Transverse colon (tissue), 4 donors: ENCODE measurements around the gene TANGO6. TPM values are rescaled to one million over a fixed set of nuclear protein-coding genes. Genes with fewer than 3 reads are reported as not detected.
A peak's percentile ranks its signal among the peaks of the same experiment; 100 is the strongest.

Source experiments
- DNase-seq: peaks from one replicate; pipeline ENCODE4 v3.0.0-alpha.2; 2019
- H3K27ac ChIP-seq, 4 donors: fragments of 200-600 bp; sonication (generic); 2 replicates each; pipeline ENCODE4 v1.5.1; 2016 to 2018; ENCODE audit warnings: inconsistent platforms in 4 of 4
- H3K27me3 ChIP-seq: fragments of 200-600 bp; sonication (generic); 2 replicates; pipeline ENCODE4 v1.5.1; 2017; ENCODE audit warnings: inconsistent platforms
- H3K36me3 ChIP-seq, 4 donors: fragments of 200-600 bp; sonication (generic); 2 replicates each; pipeline ENCODE4 v1.5.1; 2017 to 2019; ENCODE audit warnings: inconsistent platforms in 4 of 4
- H3K4me1 ChIP-seq, 4 donors: fragments of 200-600 bp; sonication (generic); 2 replicates each; pipeline ENCODE4 v1.5.1; 2017 to 2020; ENCODE audit warnings: inconsistent platforms in 4 of 4
- H3K4me3 ChIP-seq, 4 donors: fragments of 200-600 bp; sonication (generic); 1 replicate in 1 of 4; 2 replicates in 3 of 4; pipeline versions ENCODE4 v1.5.1 to v1.6.1; 2017 to 2019; ENCODE audit warnings: inconsistent platforms in 4 of 4
- H3K9me3 ChIP-seq, 2 donors: fragments of 200-600 bp; sonication (generic); 2 replicates each; pipeline ENCODE4 v1.5.1; 2017 to 2019; ENCODE audit warnings: inconsistent platforms in 2 of 2
- EP300 ChIP-seq: sonication (generic); formaldehyde crosslinking; IDR thresholded peaks from one replicate; pipeline ENCODE4 v1.6.1; 2017; ENCODE audit warnings: antibody characterized with exemption, low read depth
- POLR2A ChIP-seq: fragments of 450-650 bp; IDR thresholded peaks from one replicate; pipeline ENCODE4 v1.6.1; 2016; ENCODE audit warnings: antibody characterized with exemption, mild to moderate bottlenecking, moderate library complexity
- POLR2AphosphoS5 ChIP-seq, 3 donors: sonication (generic); formaldehyde crosslinking; IDR thresholded peaks; one replicate each; pipeline ENCODE4 v1.6.1; 2016; ENCODE audit warnings: antibody characterized with exemption in 3 of 3
- WGBS, 2 donors: methylation state at CpG; one replicate each; pipeline ENCODE4 v1.1.5; 2018; ENCODE audit warnings: low coverage in 1 of 2; 5-methylcytosine and 5-hydroxymethylcytosine counted together
- in situ Hi-C, 4 donors: fragments of 200-750 bp; cut with MboI; loops; one replicate each; pipeline versions ENCODE4 v1.15.0 to v1.15.1; 2017; ENCODE audit warnings: low sequenced_read_pairs in 3 of 4, low pct_ligation_motif_present in 1 of 4, low pct_unique_long_range_greater_than_20kb in 1 of 4
- intact Hi-C: fragments of 100-400 bp; cut with DNase I; formaldehyde crosslinking; loops from one replicate; pipeline ENCODE4 v1.15.1; 2023; ENCODE audit warnings: low total_unique reads
- total RNA-seq, 4 donors: library from RNA; depleted of rRNA; stranded (reverse); fragments of >200 nt; gene quantifications; one replicate each; pipeline ENCODE4 v1.1.0, GENCODE V29; 2016
- TF ChIP-seq, protein P1 (sequence below), 5 experiments: fragments of 200-600 bp in 3 of 5; fragments of 450-650 bp in 2 of 5; sonication (generic) in 3 of 5; IDR thresholded peaks; 1 replicate in 2 of 5; 2 replicates in 3 of 5; pipeline ENCODE4 v1.5.1; 2016 to 2017; ENCODE audit warnings: antibody characterized with exemption in 5 of 5, inconsistent platforms in 3 of 5, mild to moderate bottlenecking in 2 of 5, moderate library complexity in 1 of 5

Gene TANGO6
- total RNA-seq, 4 donors from 2014 or later: 10.6 to 55.4 (median 22.8) TPM

DNA sequence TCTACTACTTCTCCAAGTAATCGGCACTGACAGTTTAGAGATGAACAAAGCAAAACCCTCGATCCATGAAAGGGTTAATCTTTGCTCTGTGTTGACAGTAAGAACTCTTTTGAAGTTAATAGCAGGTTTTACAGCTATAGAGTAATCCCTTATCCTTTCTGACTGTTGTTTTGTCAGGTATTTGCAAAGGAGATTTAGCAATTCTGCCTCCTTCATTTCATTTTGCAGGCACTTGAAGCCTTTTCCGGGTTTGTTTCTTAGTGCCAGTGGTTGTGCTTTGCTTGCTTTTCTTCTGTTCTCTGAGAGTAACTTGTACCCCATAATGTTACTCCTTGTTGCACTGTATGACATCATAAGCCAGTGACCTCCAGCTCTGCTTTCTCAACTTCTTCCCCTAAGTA lies 64.5 kb downstream of the TANGO6 start:
- Histone ChIP-seq H3K36me3 (no peaks in the 10 kb centered on the region), H3K4me1 (peaks cover 0 to 23% (median 12%) of the 10 kb centered on the region in 4 donors), H3K27ac (peak overlapping the region; percentile 36 to 66 (median 54)), H3K9me3 (no peaks in the 10 kb centered on the region), H3K27me3 (no peaks in the 10 kb centered on the region), H3K4me3 (no peak overlapping the region)
- TF ChIP-seq EP300 (no peak), POLR2AphosphoS5 (IDR thresholded peaks at IDR 0.05) (no peak), POLR2A (no peak)
- TF ChIP-seq, protein P1, sequence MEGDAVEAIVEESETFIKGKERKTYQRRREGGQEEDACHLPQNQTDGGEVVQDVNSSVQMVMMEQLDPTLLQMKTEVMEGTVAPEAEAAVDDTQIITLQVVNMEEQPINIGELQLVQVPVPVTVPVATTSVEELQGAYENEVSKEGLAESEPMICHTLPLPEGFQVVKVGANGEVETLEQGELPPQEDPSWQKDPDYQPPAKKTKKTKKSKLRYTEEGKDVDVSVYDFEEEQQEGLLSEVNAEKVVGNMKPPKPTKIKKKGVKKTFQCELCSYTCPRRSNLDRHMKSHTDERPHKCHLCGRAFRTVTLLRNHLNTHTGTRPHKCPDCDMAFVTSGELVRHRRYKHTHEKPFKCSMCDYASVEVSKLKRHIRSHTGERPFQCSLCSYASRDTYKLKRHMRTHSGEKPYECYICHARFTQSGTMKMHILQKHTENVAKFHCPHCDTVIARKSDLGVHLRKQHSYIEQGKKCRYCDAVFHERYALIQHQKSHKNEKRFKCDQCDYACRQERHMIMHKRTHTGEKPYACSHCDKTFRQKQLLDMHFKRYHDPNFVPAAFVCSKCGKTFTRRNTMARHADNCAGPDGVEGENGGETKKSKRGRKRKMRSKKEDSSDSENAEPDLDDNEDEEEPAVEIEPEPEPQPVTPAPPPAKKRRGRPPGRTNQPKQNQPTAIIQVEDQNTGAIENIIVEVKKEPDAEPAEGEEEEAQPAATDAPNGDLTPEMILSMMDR (IDR thresholded peaks at IDR 0.05): no peak
- WGBS, 2 donors: 50 to 58% methylated on average over 3 of the region's 3 CpGs
- DNase-seq: no peak
- in situ Hi-C loops (loop anchor here in 2 of 4 donors (10.0 to 25.0 kb wide), 2 partner anchors 205 to 217 kb away; partner anchors contain the start of gene HAS3 (in 1 of the 2)), intact Hi-C loops (no loop called here)

GRCh38 chr16:68909099-68909733 lies 65.9 kb downstream of the TANGO6 start:
- Histone ChIP-seq H3K4me1 (peaks cover 0 to 23% (median 12%) of the 10 kb centered on the region in 4 donors), H3K27me3 (no peaks in the 10 kb centered on the region), H3K9me3 (no peaks in the 10 kb centered on the region), H3K27ac (peak overlapping the region in 3 of 4 donors; percentile 1 to 66 (median 9)), H3K36me3 (no peaks in the 10 kb centered on the region), H3K4me3 (no peak overlapping the region)
- intact Hi-C loops (no loop called here), in situ Hi-C loops (loop anchor here in 2 of 4 donors (10.0 to 25.0 kb wide), 2 partner anchors 203 to 216 kb away; partner anchors contain the start of gene HAS3 (in 1 of the 2))
- WGBS, 2 donors: 63 to 71% methylated on average over 7 to 8 of the region's 8 CpGs
- DNase-seq: no peak
- TF ChIP-seq, protein P1 (IDR thresholded peaks at IDR 0.05): no peak
- no peak for TF ChIP-seq POLR2AphosphoS5 (IDR thresholded peaks at IDR 0.05)
- no peak for TF ChIP-seq POLR2A
- TF ChIP-seq EP300: no peak

GRCh38 chr16:68910051-68910450 lies 66.7 kb downstream of the TANGO6 start:
- peaks cover 0 to 23% (median 12%) of the 10 kb centered on the region in 4 donors for H3K4me1 ChIP-seq
- no peak for DNase-seq
- no peak for TF ChIP-seq POLR2A
- TF ChIP-seq EP300: no peak
- TF ChIP-seq, protein P1 (IDR thresholded peaks at IDR 0.05): no peak
- no peak for TF ChIP-seq POLR2AphosphoS5 (IDR thresholded peaks at IDR 0.05)
- H3K27ac ChIP-seq: no peak overlapping the region
- no peaks in the 10 kb centered on the region for H3K27me3 ChIP-seq
- H3K4me3 ChIP-seq: no peak overlapping the region
- H3K36me3 ChIP-seq: no peaks in the 10 kb centered on the region
- no peaks in the 10 kb centered on the region for H3K9me3 ChIP-seq
- WGBS, 2 donors: 73 to 80% methylated on average over 5 of the region's 5 CpGs
- in situ Hi-C loops (loop anchor here in 1 of 4 donors (25.0 kb wide), 1 partner anchor 202 kb away; the partner anchor contains the start of gene HAS3), intact Hi-C loops (no loop called here)

DNA sequence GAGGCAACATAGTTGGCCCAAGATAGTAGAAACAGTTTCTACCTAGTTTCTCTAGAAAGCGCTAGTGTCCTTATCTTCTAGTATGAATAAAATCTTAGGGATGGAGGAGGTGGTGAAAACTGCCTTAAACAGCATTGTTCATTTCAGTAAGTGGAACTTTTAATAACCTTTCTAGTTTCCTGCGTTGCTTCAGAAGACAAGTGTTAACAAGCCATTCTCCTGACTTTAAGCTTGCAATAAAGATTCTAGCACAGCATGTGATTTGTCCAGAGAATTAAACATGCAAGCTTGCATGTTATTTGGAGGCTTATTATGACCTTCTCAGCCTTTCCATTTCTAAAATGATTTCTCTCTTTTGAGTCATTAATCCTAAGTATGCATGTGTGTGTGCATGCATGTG lies 72.3 kb downstream of the TANGO6 start:
- WGBS, 2 donors: 45 to 92% methylated on average over 1 to 2 of the region's 2 CpGs
- intact Hi-C loops: no loop called here
- no peak overlapping the region for H3K4me3 ChIP-seq
- H3K9me3 ChIP-seq: no peaks in the 10 kb centered on the region
- in situ Hi-C loops: loop anchor here in 1 of 4 donors (25.0 kb wide), 1 partner anchor 197 kb away; the partner anchor contains the start of gene HAS3
- H3K4me1 ChIP-seq: no peaks in the 10 kb centered on the region
- no peak overlapping the region for H3K27ac ChIP-seq
- no peak for DNase-seq
- no peak for TF ChIP-seq EP300
- TF ChIP-seq, protein P1 (IDR thresholded peaks at IDR 0.05): no peak
- TF ChIP-seq POLR2AphosphoS5 (IDR thresholded peaks at IDR 0.05): no peak
- no peak for TF ChIP-seq POLR2A
- no peaks in the 10 kb centered on the region for H3K27me3 ChIP-seq
- H3K36me3 ChIP-seq: peaks cover 0 to 8% (median 0%) of the 10 kb centered on the region in 4 donors
